ENCODE measurements around the gene OR2AJ1. TPM values are rescaled to one million over a fixed set of nuclear protein-coding genes. Genes with fewer than 3 reads are reported as not detected.
"Not testable (repeated sequence)": the region's sequence is repeated elsewhere in the genome, so short reads cannot be mapped to it uniquely, and the experiment has no call there.

Gene OR2AJ1
- total and polyA plus RNA-seq, 9 donors, result not detected

DNA sequence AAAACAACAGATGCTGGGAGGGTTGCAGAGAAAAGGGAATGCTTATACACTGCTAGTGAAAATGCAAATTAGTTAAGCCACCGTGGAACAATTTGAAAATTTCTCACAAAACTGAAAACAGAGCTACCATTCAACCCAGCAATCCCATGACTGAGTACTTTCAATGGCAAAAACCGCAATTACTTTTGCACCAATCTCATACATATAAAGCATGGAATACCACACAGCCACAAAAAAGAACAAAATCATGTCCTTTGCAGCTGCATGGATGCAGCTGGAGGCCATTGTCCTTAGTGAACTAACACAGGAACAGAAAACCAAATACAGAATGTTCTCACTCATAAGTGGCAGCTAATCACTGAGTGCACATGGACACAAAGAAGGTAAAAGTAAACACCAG, 10.9 kb upstream of the OR2AJ1 start:
- Histone ChIP-seq H3K36me3 (ENCODE audit: control insufficient read depth, insufficient read depth, low read length) (no peaks in the 10 kb centered on the region), H3K27me3 (ENCODE audit: control insufficient read depth, insufficient read depth, low read length) (no peaks in the 10 kb centered on the region), H3K9me3 (replicated peaks; ENCODE audit: control insufficient read depth, low read depth, low read length) (peaks cover 17% of the 10 kb centered on the region), H3K27ac (ENCODE audit: low read length) (no peak overlapping the region), H3K4me1 (ENCODE audit: control insufficient read depth, insufficient read depth, low read length) (no peaks in the 10 kb centered on the region), H3K4me3 (ENCODE audit: low read length) (no peak overlapping the region)
- 80% methylated on average over 1 of the region's 2 CpGs for WGBS (ENCODE audit: insufficient coverage)
- DNase-seq, result no peak

DNA sequence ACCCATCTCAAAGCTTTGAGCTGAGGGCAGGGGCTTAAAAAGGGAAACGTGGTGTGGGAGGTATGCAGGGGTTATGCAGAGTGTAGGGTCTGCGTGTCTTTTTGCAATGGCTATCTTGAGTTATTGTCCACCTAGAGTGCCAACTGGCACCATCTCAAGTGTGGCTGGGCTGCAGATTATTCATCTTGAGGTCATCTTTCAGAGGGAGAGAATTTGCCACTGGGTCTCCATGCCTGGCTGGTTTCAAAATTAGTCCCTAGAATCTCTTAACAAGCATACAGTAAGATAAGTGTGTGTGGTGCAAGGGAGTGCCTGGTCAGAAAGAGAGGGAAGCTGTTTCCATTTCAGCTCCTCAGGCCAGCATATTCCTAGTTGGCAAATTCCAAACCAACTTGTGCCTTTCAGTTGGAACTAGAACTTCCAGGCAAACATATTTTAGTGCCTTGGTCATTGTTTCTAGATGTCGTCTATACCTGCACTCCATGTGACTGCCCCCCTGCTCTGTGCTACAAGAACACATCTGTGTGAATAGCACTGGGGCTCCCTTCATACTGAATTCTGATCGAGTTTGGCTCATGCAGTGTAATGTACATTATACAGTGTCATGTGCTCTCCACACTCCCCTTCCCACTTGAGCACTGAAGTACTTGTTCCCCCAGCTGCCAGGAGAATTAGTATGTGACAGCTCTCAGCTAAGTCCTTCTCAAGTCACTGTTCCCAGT, 9.6 kb upstream of the OR2AJ1 start:
- Histone ChIP-seq H3K4me1 (ENCODE audit: control insufficient read depth, insufficient read depth, low read length) (no peaks in the 10 kb centered on the region), H3K9me3 (replicated peaks; ENCODE audit: control insufficient read depth, low read depth, low read length) (peaks cover 14% of the 10 kb centered on the region), H3K36me3 (ENCODE audit: control insufficient read depth, insufficient read depth, low read length) (no peaks in the 10 kb centered on the region), H3K27me3 (ENCODE audit: control insufficient read depth, insufficient read depth, low read length) (no peaks in the 10 kb centered on the region), H3K4me3 (ENCODE audit: low read length) (no peak overlapping the region), H3K27ac (ENCODE audit: low read length) (no peak overlapping the region)
- DNase-seq, result no peak
- WGBS (ENCODE audit: insufficient coverage), result 55% methylated on average over 3 of the region's 4 CpGs

DNA sequence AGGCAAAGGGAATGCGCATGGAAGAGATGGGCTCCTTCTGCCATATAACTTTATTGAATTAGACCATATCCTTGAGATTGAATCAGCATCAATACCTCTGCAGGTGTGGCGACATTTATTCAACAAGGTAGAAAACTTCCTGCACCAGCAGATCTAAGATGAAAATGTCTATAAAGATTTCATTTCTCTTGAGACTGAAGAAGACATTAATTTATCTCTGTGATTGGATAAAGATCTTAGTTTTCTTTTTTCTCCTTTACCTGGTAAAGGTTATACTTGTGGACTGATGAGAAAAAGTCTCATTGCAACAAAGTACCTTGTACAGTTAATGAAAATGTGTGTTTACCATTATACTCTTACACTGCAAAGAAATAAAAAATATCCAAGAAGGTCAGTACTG, 4.7 kb upstream of the OR2AJ1 start, which contains the start of gene OR2T8:
TSS of gene OR2T8 (plus strand) at position 301 of the 400 bp plus-strand sequence. CDS start 766 bp downstream, outside the sequence.
- Histone ChIP-seq H3K4me1 (ENCODE audit: control insufficient read depth, insufficient read depth, low read length) (no peaks in the 10 kb centered on the region), H3K36me3 (ENCODE audit: control insufficient read depth, insufficient read depth, low read length) (no peaks in the 10 kb centered on the region), H3K9me3 (replicated peaks; ENCODE audit: control insufficient read depth, low read depth, low read length) (peaks cover 10% of the 10 kb centered on the region), H3K27ac (ENCODE audit: low read length) (no peak within 1 kb of the TSS), H3K27me3 (ENCODE audit: control insufficient read depth, insufficient read depth, low read length) (no peaks in the 10 kb centered on the region), H3K4me3 (ENCODE audit: low read length) (no peak within 1 kb of the TSS)
- no CpG with 5 or more reads among the region's 2 CpGs for WGBS (ENCODE audit: insufficient coverage)
- DNase-seq, result no peak

DNA sequence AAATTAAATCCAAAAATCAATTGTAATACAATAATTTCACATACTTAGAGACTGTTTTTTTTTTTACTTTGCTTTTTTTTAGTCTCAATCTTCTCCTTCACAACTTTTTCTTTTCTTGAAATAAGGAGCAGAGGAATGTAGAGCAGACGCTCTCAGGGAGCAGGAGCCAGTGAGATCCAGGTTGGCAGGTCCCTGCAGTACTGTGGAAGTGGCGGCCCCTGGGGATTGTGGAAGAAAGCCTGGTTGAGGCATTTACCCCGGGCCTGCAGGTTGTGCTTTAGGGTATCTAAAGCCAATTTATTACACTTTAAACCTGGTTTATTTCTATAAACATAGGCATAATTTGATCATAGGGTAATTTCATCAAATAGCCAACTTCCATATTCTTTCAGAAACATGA, 748 bp upstream of the OR2AJ1 start:
- H3K27ac ChIP-seq (ENCODE audit: low read length), result no peak overlapping the region
- H3K9me3 ChIP-seq (replicated peaks; ENCODE audit: control insufficient read depth, low read depth, low read length), result peaks cover 7% of the 10 kb centered on the region
- no peaks in the 10 kb centered on the region for H3K4me1 ChIP-seq (ENCODE audit: control insufficient read depth, insufficient read depth, low read length)
- no CpG with 5 or more reads among the region's 3 CpGs for WGBS (ENCODE audit: insufficient coverage)
- no peaks in the 10 kb centered on the region for H3K36me3 ChIP-seq (ENCODE audit: control insufficient read depth, insufficient read depth, low read length)
- no peaks in the 10 kb centered on the region for H3K27me3 ChIP-seq (ENCODE audit: control insufficient read depth, insufficient read depth, low read length)
- DNase-seq, result no peak
- H3K4me3 ChIP-seq (ENCODE audit: low read length), result no peak overlapping the region

DNA sequence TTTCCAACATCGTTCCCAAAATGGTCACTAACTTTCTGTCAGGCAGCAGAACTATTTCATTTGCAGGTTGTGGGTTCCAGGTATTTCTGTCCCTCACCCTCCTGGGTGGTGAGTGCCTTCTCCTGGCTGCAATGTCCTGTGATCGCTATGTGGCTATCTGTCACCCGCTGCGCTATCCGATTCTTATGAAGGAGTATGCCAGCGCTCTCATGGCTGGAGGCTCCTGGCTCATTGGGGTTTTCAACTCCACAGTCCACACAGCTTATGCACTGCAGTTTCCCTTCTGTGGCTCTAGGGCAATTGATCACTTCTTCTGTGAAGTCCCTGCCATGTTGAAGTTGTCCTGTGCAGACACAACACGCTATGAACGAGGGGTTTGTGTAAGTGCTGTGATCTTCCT, 9.3 kb downstream of the OR2AJ1 start:
- H3K4me1 ChIP-seq (ENCODE audit: control insufficient read depth, insufficient read depth, low read length), result no peaks in the 10 kb centered on the region
- H3K36me3 ChIP-seq (ENCODE audit: control insufficient read depth, insufficient read depth, low read length), result no peaks in the 10 kb centered on the region
- no peaks in the 10 kb centered on the region for H3K27me3 ChIP-seq (ENCODE audit: control insufficient read depth, insufficient read depth, low read length)
- 96% methylated on average over 6 of the region's 8 CpGs for WGBS (ENCODE audit: insufficient coverage)
- H3K4me3 ChIP-seq (ENCODE audit: low read length), result no peak overlapping the region
- peaks cover 10% of the 10 kb centered on the region for H3K9me3 ChIP-seq (replicated peaks; ENCODE audit: control insufficient read depth, low read depth, low read length)
- DNase-seq, result no peak
- H3K27ac ChIP-seq (ENCODE audit: low read length), result no peak overlapping the region

DNA sequence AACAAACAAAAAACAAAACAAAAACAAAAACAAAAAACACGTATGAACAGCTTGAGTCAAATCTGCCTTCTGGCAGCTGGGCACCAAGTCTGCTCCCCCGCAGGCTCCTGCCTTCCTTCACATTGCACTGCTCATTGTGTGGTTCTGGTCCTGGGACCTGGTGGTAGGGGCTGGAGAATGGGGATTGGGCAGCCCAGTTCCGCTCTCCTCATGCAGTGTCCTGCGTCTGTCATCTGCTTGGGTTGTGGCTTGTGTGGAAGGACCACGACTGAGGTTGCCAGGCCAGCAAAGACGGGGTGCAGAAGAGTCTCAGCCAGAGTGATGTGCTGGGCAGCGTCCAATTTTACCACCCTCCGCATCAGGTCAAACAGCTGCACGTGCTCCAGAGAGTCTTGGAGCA, 11.1 kb downstream of the OR2AJ1 start:
- 92% methylated on average over 8 of the region's 9 CpGs for WGBS (ENCODE audit: insufficient coverage)
- peaks cover 10% of the 10 kb centered on the region for H3K9me3 ChIP-seq (replicated peaks; ENCODE audit: control insufficient read depth, low read depth, low read length)
- H3K27ac ChIP-seq (ENCODE audit: low read length), result no peak overlapping the region
- no peaks in the 10 kb centered on the region for H3K4me1 ChIP-seq (ENCODE audit: control insufficient read depth, insufficient read depth, low read length)
- H3K27me3 ChIP-seq (ENCODE audit: control insufficient read depth, insufficient read depth, low read length), result no peaks in the 10 kb centered on the region
- no peaks in the 10 kb centered on the region for H3K36me3 ChIP-seq (ENCODE audit: control insufficient read depth, insufficient read depth, low read length)
- no peak overlapping the region for H3K4me3 ChIP-seq (ENCODE audit: low read length)
- no peak for DNase-seq

DNA sequence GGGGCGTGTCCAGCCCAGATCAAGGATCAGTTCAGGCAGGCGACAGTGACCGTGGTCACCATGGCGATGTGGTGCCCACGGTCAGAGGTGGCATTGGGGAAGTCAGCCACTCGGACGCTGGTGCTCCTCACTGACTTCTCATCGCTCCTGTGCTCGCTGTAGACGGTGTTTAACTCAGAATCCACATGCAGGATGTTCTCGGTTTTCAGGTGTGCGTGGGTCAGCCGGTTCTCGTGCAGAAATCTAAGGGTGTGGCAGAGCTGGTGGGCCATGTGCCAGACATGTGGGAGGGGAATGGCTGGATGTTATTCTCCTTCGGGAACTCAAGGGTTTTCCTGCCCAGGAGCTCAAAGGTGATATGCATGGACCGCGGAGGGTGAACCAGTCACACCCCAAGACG, 11.7 kb downstream of the OR2AJ1 start:
- whole genome bisulfite sequencing (ENCODE audit: insufficient coverage), result 91% methylated on average over 18 of the region's 18 CpGs
- H3K4me3 ChIP-seq (ENCODE audit: low read length), result no peak overlapping the region
- H3K4me1 ChIP-seq (ENCODE audit: control insufficient read depth, insufficient read depth, low read length), result no peaks in the 10 kb centered on the region
- H3K27ac ChIP-seq (ENCODE audit: low read length), result no peak overlapping the region
- H3K9me3 ChIP-seq (replicated peaks; ENCODE audit: control insufficient read depth, low read depth, low read length), result peaks cover 10% of the 10 kb centered on the region
- H3K36me3 ChIP-seq (ENCODE audit: control insufficient read depth, insufficient read depth, low read length), result no peaks in the 10 kb centered on the region
- no peak for DNase-seq
- H3K27me3 ChIP-seq (ENCODE audit: control insufficient read depth, insufficient read depth, low read length), result no peaks in the 10 kb centered on the region

DNA sequence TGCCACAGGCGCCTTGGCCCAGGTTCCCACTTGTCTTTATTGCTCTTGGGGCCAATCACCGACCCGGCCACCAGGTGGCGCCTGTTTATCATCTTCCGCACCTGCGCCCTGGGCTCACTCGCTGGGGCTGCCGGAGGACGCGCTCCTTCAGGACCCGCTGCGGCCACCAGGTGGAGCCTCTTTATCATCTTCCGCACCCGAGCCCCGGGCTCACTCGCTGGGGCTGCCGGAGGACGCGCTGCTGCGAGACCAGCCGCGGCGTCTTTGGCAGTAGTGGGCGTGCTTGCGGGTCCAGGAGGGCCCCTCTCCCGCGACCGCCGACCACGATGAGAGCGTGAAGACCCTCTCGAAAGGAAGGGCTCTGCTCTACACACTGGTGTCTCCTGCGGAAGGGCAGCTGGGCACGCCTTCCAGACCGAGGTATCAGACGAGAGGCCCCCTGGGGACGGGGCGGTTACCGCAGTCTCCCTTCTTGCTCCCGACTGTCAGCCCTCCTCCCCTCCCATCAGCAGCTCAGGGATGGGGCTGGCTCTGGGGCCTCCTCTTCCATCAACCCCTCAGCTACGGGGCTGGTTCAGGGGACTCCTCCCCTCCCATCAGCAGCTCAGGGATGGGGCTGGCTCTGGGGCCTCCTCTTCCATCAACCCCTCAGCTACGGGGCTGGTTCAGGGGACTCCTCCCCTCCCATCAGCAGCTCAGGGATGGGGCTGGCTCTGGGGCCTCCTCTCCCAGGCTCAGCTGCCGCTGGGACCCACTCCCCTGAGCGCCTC, 12.5 kb downstream of the OR2AJ1 start:
- WGBS (ENCODE audit: insufficient coverage), result 9% methylated on average over 40 of the region's 44 CpGs
- not testable (repeated sequence) for H3K36me3 ChIP-seq (ENCODE audit: control insufficient read depth, insufficient read depth, low read length); H3K27me3 ChIP-seq (ENCODE audit: control insufficient read depth, insufficient read depth, low read length); H3K4me1 ChIP-seq (ENCODE audit: control insufficient read depth, insufficient read depth, low read length); H3K27ac ChIP-seq (ENCODE audit: low read length)
- Histone ChIP-seq H3K9me3 (replicated peaks; ENCODE audit: control insufficient read depth, low read depth, low read length) (peaks cover 14% of the 10 kb centered on the region), H3K4me3 (ENCODE audit: low read length) (peak overlapping the region; percentile 15)
- peak; percentile 54 for DNase-seq

DNA sequence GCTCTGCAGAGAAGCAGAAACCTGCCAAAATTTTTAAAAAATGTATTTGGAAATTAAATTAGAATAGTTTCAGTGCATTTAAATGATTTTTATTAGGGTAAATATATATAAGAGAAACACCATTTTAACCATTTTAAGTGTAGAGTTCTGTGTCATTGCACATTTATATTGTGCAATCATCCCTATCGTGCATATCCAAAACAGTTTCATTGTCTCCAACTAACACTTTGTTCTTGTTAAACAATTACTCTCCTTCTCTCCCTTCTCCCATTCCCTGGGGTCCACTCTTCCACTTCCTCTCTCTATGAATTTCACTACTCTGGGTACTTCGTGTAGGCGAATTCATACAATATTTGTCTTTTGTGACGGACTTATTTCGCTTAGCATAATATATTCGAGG, 17.9 kb downstream of the OR2AJ1 start:
- Histone ChIP-seq H3K27me3 (ENCODE audit: control insufficient read depth, insufficient read depth, low read length) (no peaks in the 10 kb centered on the region), H3K4me1 (ENCODE audit: control insufficient read depth, insufficient read depth, low read length) (no peaks in the 10 kb centered on the region), H3K4me3 (ENCODE audit: low read length) (no peak overlapping the region), H3K9me3 (replicated peaks; ENCODE audit: control insufficient read depth, low read depth, low read length) (peaks cover 18% of the 10 kb centered on the region), H3K27ac (ENCODE audit: low read length) (no peak overlapping the region), H3K36me3 (ENCODE audit: control insufficient read depth, insufficient read depth, low read length) (no peaks in the 10 kb centered on the region)
- WGBS (ENCODE audit: insufficient coverage), result 20% methylated on average over 1 of the region's 6 CpGs
- no peak for DNase-seq

DNA sequence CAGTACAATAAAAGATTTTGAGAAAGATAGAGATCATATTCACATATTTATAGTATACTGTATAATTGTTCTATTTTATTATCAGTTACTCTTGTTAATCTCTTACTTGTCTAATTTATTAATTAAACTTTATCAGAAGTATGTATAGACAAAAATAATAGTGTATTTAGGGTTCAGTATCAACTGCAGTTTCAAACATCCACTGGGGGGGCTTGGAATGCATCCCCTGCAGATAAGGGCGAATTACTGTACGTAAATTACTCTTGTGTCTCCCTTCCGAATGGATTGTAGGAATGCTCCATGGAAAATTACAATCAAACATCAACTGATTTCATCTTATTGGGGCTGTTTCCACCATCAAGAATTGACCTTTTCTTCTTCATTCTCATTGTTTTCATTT, 23.9 kb downstream of the OR2AJ1 start, which contains the start of gene OR2L8:
TSS of gene OR2L8 (plus strand) at position 301 of the 400 bp plus-strand sequence. CDS start at position 301, 0 bp downstream.
- no peaks in the 10 kb centered on the region for H3K36me3 ChIP-seq (ENCODE audit: control insufficient read depth, insufficient read depth, low read length)
- 100% methylated on average over 1 of the region's 3 CpGs for WGBS (ENCODE audit: insufficient coverage)

More for the DNA sequence above, 23.9 kb downstream of the OR2AJ1 start, which contains the start of gene OR2L8:
- Histone ChIP-seq H3K9me3 (replicated peaks; ENCODE audit: control insufficient read depth, low read depth, low read length) (peaks cover 34% of the 10 kb centered on the region), H3K27me3 (ENCODE audit: control insufficient read depth, insufficient read depth, low read length) (no peaks in the 10 kb centered on the region), H3K27ac (ENCODE audit: low read length) (no peak within 1 kb of the TSS), H3K4me1 (ENCODE audit: control insufficient read depth, insufficient read depth, low read length) (no peaks in the 10 kb centered on the region), H3K4me3 (ENCODE audit: low read length) (no peak within 1 kb of the TSS)
- no peak for DNase-seq

All from muscle of leg (tissue), 11 donors.